ENCODE measurements around the gene AKT3.

Gene AKT3

GRCh38 chr1:243497939-243498681, 351.9 kb downstream of the AKT3 start:
- FAIRE-seq: no peak
- DNase-seq (ENCODE audit: extremely low spot score, insufficient read length, low read depth): no peak

DNA sequence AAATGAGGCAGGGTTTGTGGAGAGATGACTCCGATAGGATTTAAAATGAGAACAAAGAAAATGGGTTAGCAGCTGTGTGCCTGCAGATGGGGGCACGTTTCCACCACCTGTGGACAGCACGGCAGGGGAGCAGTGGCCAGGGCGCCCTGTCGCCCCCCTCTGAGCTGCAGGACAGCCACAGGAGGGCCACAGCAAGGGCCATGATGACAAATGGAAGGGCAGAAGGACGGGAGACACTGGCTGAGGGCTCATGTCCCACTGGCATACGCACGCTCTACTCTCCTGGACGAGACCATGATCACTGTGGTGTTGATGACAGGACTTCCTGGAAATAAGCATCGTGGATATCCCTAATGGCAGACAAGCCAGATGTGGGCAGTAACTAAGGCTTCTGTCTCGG, 353.2 kb downstream of the AKT3 start:
- no peak for DNase-seq (ENCODE audit: extremely low spot score, insufficient read length, low read depth)
- no peak for FAIRE-seq

- DNase-seq (ENCODE audit: extremely low spot score, insufficient read length, low read depth): no peak
- FAIRE-seq: no peak
Observed at GRCh38 chr1:243496187-243496646, 353.8 kb downstream of the AKT3 start.

- FAIRE-seq: no peak
- DNase-seq (ENCODE audit: extremely low spot score, insufficient read length, low read depth): no peak
Observed at GRCh38 chr1:243495442-243496186, 354.4 kb downstream of the AKT3 start.

DNA sequence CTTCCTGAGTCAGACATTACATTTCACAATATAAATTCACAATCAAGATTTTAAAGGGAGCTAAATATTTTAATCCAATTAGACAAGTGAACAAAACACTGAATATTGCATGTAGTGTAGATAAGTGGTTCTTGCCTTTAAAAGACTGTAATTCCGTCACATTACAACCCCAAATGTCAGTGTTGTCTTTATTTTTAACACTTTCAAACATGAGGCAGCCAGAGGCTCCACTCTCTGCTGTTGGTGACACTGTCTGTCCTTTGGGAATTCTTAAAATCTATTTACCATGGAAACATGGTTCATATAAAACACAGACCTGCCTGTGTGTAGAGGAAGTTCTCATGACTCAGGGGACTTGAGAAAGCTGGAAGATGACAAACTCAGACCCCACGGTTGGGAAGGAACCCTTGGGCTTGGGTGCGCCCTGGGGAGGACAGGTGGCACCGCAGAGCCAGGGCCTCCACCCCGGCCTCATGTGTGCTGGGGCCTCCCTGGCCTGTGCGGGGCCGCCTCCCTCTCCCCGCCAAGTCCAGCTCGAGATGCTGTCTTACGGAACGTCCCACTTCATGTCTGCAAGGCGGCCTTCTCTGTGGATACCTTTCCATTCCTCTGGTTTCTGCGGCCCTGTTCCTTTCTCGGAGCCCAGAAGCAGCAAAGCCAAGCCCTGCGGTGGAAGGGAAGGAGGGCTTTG, 355.2 kb downstream of the AKT3 start:
- no peak for DNase-seq (ENCODE audit: extremely low spot score, insufficient read length, low read depth)
- no peak for FAIRE-seq

- FAIRE-seq: no peak
- no peak for DNase-seq (ENCODE audit: extremely low spot score, insufficient read length, low read depth)
Observed at GRCh38 chr1:243493156-243494129, 356.6 kb downstream of the AKT3 start.

DNA sequence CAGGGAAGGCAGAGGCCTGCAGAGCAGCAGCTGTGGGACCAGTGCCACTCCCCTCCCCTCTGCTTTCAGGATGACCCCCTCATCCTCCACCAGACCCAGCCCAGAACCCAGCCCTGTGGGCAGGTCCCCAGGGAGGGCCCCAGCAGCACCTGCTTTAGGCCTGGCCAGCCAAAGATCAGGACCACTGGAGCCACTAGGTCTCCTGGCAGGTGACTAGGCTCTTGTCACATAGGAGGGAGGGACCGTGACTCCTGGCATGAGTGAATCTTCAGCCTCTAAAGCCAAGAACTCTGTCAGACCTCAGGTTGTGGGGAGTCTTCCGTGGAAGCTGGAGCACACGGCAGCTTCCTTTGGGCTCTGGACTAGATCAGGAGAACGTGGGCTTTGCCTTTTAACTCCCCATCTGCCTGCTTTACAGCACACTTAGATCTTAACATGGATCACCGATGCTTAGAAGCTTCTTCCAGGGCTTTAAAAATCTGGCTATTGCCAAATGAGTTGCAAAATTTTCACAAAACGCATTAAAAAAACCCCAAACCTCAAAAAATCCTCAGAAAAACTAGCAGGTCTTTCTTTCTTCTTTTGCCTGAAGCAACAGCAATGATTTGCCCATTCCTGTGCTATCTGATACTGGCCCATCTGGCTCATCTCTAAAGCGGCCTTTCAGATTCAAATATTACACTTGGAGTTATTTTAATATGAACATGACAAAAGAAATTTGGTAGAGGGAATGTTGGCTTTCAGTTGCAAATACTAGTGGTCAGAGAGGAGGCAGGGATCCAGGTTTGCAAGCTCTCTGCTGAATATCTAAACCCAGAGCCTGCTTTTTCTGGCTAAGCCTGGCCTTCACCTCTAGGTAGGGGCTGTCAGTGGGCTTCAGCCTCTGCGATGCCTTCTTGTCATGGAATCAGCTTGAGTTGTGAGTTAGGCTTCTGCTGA, 359.0 kb downstream of the AKT3 start:
- DNase-seq (ENCODE audit: extremely low spot score, insufficient read length, low read depth) (no peak), FAIRE-seq (no peak)

- FAIRE-seq (no peak), DNase-seq (ENCODE audit: extremely low spot score, insufficient read length, low read depth) (no peak)
Observed at GRCh38 chr1:243489681-243490546, 360.1 kb downstream of the AKT3 start.

- FAIRE-seq: no peak
- no peak for DNase-seq (ENCODE audit: extremely low spot score, insufficient read length, low read depth)
Observed at GRCh38 chr1:243489158-243489527, 360.9 kb downstream of the AKT3 start.

DNA sequence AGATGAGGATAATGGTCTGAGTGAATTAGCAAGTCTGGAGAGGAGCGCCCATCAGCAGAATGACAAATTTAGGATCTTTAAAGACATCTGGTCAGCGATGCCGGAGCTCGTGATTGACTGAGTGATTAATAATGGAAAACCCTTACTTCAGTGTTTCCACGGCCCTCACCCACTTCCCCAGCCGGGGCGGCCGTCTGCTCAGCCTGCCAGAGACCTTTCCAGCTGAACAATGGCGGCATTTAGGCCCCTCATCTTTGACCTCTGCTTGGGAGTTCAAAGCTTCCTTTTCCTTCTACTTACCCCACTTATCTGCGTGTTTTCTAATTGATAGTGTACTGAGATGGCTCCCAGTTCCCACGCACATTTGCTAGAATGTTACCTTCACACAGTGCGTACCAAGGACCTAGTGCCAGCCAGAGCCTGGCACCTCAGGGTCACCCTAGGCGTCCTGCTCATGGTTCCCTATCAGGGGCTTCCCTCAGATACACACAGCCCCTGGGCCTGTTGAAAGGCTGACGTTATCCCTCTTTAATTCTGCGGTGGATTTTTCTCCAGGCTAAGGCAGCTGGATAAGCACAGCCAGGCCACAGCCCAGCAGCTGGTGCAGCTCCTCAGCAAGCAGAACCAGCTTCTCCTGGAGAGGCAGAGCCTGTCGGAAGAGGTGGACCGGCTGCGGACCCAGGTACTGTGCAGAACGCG, 361.4 kb downstream of the AKT3 start:
- FAIRE-seq: no peak

DNA sequence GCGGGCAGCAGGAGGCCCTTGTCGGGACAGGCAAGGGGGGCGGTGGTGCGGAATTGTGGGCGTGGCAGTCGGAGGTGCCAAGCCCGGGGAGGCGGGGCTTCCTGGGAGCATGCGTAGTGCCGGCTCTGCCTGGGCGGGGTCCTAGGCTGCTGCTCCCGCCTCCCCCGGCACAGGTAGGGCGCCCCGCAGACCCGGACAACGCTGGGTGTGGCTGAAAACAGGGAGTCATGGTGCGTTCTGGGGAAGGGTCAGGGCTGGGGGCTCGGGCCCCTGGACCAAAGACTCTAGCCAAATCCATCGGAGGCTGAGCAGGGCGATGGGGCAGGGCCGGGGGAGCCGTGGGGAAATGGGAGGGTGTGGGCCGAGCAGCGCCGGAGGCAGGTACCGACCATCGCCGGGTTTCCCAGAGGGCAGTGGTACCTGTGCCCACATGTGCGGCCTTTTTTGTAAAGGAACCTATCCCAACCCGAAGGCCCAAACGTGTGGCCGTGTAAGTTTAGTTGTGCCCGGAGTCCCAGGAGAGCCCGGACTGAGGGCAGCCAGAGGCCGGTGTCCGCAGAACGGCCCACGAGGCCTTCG, 362.3 kb downstream of the AKT3 start:
- DNase-seq (ENCODE audit: extremely low spot score, insufficient read length, low read depth): no peak
- FAIRE-seq: no peak

More for the DNA sequence above, 361.4 kb downstream of the AKT3 start:
- DNase-seq (ENCODE audit: extremely low spot score, insufficient read length, low read depth): no peak

GRCh38 chr1:243487036-243487648, 362.9 kb downstream of the AKT3 start:
- DNase-seq (ENCODE audit: extremely low spot score, insufficient read length, low read depth) (no peak), FAIRE-seq (no peak)

DNA sequence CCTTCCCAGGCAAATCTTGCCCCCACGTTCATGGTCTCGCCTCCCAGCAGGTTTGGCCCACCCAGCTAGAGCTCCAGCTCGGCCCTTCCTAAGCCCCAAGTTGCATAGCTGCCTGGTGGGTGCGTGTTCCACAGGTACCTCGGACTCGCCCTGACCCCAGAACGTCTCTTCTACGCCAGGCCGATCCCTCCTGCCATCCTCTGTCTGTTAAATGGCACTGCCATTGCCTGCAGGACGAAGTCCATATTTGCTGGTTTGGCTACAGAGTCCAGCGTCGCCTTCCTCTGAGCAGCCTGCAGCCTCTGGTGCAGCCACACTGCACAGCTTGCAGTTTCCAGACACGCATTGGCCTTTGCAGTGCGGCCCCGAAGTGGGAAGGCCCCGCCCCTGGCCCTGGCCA, 366.1 kb downstream of the AKT3 start:
- DNase-seq (ENCODE audit: extremely low spot score, insufficient read length, low read depth) (no peak), FAIRE-seq (no peak)

GRCh38 chr1:243483071-243483771, 366.8 kb downstream of the AKT3 start:
- DNase-seq (ENCODE audit: extremely low spot score, insufficient read length, low read depth) (no peak), FAIRE-seq (no peak)

DNA sequence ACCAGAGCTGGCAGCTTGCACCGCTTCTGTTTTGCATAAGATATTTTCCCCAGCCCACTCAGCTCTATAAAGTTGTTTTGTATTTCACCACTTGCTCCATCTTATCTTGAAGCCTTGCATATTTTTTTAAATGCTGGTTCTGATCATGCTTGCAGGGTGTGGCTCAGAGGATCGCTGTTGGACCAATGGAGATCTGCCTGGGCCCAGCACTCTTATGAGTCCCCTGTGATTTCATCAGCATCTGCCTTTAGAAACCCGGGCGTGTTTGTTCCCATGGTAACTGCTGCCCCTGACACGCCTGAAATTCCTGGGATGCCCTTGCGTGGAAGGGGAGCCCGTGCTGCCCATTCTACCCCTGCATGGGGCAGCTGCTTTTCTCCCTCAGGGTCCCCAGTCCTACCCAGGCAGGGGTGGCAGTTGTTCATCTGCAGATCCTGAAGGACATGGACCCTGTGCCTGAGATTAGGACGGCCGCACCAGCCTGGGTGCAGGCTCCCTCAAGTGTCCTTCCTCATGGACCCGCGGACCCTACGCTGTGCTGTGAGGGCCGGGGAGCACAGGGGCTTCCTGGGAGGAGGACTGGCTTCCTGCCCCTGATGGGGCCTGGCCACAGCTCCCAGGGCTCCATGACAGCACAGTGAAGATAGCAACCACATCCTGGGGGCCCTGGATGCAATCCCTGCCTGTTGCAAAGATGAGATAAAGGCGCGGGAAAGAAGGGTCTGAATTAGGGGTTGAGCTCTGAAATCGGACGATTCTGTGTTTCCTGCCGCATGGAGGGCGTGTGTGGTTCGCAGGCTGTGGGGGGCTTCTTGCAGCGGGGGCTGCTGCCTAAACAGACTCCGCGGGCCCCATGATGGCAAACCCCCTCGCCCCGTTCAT, 367.7 kb downstream of the AKT3 start:
- FAIRE-seq (no peak), DNase-seq (ENCODE audit: extremely low spot score, insufficient read length, low read depth) (no peak)
